GM21737 (cell line): ENCODE results near the gene FBXO3.

Experiments used
- ATAC-seq: cut with Tn5 transposase; IDR thresholded peaks from one replicate; pipeline ENCODE4 v1.9.1; 2021; ENCODE audit warnings: mild to moderate bottlenecking, moderate library complexity; ENCODE audit not compliant: unreplicated experiment

FBXO3 gene

DNA sequence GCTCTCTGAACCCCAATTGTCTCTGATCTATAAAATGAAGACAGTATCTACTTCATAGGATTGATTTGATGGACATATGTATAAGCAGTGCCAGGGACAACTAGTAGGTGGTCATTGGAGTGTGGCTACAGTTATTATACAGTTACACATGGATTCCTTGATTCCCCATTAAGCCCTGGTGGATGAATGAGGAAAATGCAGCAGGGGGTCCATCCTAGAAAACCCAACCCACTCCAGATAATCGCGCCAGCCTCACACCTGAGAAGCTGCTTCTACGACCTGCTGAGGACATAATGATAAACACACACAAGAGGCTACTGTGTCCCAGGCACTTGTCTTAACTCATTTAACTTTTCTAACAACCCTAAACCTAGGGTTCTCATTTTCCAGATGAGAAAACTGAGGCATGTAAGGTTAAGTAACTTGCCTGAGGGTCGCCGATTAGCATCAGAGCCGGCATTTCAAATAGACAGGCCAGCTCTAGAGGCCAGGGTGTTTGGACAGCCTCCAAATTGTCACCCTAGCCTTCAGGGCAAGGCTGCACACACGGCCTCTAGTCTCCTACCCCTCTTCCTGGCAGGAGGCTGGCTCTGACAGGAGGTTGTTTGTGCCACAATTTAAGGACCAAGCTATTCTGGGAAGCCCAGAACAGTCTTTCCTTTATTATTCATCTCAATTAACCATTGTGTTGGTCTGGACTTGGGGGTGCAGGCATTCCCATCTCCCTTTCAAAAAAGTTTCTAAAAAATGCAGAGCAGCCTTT, 69.9 kb downstream of the FBXO3 start:
- no peak for ATAC-seq

DNA sequence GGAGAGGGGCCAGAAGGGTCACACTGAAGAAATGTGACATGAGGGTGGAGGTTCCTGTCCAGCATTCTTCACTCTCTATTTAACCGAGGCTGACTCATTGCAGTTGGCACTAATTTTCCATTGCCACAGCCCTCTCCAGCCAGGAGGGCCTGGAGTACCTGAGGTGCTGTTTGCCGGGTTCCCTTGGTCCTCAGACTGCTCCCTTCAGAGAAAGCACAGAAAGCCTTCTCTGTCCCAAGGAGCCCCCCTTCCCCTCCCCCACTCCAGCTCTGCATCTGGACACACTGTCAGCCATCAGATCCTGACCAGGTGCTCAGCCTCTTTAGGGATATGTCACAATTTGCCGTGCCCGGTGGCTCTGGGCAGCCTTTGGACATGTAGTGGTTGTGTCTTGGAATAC, 70.5 kb downstream of the FBXO3 start:
- ATAC-seq, result no peak

DNA sequence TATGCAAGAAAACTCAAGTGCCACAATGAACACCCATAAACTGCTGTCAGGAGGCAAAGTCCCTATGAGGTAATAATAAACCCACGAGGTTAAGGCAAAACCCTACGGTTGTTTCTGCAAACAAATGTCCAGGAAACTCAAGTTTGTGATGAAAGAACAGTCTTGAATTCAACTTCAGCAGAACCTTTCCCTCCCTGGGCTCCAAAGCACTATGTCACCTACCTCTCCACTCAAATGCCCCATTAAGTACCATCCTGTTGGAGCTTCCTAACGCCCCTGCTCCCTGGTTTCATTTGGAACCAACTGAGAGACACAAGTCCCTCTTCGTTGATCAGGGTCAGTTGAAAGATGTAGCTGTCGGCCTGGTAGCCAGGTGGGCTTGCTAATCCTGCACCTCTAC, 71.1 kb downstream of the FBXO3 start:
- no peak for ATAC-seq

DNA sequence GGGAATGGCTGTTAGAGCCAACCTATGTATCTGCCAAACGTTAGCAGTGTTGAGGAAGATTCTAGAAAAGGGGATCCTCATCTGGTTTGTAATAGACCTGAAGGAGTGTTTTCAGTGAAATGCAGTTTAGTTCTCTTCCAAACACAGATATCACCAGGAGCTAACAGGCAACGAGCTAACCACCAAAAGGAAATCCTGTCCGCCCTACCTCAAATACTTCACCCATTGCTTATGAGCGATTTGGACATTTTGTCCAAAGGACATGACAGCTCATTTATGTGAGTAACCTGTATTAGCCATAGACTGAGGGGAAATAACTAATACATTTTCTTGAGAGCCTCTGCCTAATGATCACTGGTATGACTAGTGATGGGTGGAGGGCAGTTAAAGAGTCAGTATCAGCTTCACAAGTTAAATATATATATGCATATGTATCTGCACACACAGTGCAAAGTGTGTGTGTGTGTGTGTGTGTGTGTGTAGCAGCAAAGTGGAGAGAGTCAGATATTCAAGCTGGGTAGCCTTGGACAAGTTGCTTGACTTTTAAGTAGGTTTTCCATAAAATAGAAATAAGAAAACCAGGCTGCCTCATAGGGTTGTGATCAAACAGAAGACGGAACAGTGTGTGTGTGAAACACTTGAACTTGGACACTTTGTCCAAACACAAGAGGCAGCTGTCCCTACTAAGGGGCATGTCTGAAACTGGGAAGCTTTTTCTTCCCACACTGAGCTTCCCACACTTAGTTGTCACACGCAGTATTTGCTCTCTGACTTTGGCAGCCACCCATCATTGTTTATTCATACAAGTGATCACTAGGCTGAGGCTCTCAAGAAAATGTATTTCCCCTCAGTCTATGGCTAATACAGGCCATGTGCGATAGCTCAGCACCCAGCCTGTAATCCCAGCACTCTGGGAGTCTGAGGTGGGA, 72.8 kb downstream of the FBXO3 start:
- peak; percentile 3 for ATAC-seq

DNA sequence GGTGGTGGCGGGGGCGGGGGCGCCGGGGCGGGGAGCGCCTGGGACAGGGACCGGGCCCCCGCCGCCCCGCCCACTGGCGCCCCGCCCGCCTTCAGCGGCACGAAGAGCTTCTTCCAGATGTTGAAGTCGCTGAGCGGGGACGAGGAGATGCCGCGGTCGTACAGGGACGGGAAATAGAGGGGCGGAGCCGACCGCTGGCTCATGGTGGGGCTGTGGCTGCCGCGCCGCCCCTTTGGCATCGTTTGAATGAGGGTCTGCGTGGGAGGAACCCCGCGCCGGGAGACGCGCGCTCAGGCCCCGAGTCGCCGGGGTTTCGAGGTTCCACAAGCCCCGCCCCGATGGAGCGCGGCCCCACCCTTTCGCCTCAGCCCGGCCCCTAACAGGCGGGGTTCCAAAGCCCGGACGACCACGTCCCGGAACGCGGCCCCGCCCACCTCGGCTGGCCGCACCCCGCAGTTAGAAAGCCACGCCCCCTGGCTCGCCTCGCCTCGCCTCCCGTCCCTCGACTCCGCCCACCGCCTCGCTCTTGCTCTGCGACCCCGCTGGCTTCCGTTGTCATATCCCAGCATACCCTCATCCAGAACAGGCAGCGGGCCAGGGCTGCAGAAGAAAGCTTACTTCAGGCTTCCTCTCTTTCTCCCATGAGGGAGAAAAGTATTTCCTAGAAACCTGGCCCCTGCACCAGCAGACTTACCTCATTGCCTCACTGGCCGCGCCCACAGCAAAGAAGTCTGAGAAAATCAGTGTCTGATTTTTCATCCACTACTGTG, 73.6 kb downstream of the FBXO3 start, which contains the start of gene C11orf91:
TSS of gene C11orf91 (minus strand) at position 325 of the 770 bp plus-strand sequence. CDS start at position 239, 86 bp downstream.
- ATAC-seq, result peak; percentile 90

DNA sequence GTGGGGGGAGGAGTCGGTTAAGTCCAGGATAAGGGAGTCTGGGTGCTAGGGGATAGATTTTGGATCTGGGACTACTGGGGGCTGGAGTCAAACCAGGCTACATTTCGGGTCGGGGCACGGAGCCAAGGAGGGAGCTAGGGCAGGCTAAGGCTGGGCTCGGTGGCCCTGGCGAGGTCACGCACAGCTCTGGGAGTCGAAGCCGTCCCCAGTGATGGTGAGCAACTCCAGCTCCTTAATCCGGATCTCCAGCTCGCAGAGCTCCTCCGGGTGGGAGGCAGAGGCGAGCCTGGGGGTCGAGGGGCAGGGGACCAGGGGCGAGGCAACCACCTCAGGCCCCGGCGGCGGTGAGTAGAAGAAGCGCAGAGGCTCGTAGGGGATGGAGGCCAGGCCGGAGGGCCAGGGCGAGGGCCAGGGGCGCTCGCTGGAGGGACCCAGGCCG, 74.2 kb downstream of the FBXO3 start:
- ATAC-seq, result no peak

DNA sequence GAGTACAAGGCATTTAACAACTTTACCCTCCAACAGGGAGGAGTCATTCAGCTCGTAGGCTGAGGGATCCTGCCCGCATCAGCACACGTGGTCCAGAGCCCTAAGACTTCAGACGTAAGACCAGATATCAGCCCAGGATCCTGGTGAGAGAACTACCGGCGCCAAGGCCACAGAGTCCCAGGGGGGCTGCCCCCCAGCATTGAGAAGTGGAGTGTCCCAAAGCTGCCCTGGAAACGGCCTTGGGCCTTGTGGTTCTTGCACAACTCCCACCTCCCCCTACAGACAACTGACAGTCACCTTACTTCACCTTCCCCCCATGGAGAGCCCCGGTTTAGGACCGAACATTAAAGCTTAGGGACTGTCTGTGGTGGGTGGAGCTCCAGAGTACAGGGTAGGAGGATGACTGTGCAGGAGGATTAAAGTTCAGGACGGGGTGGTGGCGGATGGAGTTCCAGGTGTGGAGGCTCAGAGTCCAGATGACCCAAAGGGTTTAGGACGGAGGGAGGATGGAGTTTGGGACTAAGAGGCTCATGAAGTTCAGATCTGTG, 74.7 kb downstream of the FBXO3 start:
- ATAC-seq, result no peak

DNA sequence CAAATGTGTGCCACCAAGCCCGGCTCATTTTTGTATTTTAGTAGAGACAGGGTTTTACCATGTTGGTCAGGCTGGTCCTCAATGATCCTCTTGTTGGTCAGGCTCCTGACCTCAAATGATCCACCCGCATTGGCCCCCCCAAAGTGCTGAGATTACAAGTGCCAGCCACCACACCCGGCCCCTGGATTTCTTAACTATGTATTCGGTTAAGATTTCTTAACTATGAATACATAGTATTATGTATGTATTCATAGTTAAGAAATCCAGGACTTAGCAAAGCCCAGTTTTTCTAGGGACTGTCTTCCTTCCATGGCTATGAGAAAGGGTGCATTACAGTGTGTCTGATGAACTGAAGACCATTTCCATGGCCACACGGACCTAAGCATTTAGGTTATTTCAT, 75.4 kb downstream of the FBXO3 start:
- ATAC-seq, result no peak

DNA sequence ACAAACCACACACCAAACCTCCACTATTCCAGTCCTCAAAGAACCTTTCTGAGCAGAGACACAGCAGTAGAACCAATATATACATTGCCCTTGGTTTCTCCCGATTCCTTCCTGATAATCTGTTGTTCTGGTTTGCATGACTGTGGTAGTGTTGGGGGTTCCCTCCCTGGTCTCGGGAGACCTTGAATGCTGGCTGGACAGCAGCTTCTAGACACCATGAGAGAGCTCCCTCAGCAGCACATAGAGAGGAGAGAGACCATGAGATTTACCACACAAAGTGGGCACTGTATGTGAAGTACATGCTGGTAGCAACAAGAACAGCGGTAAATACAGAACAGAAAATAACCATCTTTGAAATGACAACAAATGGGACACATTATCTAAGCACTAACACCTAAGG, 76.3 kb downstream of the FBXO3 start:
- ATAC-seq, result no peak

DNA sequence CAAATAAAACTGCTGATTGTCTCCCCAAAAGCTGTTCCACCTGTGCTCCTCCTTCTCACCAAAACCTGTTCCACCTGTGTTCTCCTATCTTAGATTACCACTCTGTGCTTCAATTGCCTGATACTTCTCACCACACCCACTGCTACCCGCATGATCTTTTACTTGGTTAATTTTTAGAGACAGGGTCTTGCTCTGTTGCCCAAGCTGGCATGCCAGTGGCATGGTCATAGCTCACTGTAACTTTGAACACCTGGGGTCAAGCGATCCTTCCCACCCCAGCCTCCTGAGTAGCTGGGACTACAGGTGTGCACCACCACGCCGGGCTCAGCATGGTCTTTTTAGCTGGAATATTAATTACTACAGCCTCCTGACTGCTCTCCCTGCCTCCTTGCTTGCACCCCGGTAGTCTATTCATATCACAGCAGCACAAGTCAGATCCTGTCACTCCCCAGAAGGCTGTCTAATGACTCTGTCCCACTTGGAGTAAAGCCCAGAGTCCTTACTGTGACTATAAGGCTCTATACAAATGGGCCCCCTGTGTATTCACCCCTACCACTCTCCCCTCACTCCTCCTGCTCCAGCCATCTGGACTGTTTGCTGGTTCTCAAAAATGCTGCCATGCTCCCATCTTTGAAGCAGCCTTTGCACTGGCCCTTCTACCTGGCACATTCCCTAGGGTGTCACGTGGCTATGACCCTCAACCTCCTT, 77.2 kb downstream of the FBXO3 start:
- ATAC-seq, result no peak

DNA sequence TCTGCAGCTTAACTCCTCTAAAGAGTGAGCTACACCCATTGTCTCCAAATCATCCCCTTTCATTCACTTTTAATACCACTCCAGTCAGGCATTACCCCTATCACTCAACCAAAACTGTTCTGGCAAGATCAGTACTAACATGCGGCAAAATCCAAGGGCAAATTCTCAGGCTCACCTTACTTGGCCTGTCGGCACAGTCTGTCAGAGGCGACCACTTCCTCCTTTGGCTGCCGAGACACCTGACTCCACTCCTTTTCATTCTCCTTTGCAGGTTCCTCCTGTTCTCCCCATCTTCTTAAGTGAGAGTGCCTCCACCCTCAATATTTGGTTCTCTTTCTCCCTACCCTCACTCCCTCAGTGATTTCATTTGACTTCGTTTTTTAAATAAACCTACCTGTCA, 77.9 kb downstream of the FBXO3 start:
- ATAC-seq, result no peak

DNA sequence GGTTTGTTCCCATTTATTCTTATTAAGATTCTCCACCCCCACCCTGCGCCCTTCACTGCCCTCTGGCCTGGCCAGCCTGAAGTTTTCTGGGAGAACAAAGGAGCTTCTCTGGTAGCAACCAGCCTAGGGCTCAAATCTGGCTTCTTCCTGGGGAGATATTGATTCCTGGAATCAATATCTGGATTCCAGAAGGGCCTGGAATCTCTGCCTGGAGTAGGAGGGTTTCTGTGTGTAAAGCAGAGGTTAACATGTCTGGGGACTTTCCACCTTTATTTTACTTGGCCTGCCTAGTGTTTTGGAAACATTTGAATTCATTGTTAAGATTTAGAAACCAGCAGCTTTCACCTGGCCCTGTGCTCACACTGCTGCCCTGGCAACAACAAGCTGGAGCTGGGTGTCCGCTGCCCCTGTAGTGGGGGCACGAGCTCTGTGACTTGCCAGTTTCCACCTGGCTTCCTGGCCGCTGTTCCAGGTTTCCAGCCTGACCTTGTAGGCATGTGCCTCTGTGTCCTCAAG, 79.2 kb downstream of the FBXO3 start:
- no peak for ATAC-seq

DNA sequence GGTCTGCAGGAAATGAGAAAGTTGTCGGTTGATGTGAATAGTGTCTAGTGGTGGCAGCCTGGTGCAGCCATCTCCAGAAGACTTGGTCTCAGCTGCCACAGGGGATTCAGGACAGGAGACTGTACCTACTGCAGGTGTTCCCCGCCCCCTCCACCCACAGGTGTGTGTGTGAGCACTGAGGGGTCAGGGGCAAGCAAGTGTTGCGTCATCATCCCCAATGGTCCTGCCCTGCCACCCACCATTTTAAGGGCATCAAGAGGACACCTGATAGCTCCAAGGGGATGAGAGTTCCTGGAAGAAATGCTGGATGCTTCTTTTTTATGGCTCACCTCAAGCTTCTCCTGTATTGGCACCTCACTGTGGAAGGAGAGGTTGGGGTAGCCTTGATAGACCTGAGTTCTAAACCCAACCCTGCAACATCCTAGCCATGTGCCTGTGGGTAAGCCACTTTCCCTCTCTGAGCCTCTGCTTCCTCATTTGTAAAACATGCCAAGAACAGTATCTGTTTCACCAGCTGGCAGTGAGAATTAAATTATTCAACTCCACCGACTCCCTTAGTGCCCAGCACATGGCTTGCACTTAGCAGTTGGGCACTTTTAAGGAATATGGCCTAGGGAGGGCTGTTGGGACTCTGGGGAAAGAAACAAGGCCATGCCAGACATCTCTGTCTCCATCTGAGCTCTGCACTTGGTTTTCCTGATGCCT, 79.8 kb downstream of the FBXO3 start:
- ATAC-seq, result no peak

DNA sequence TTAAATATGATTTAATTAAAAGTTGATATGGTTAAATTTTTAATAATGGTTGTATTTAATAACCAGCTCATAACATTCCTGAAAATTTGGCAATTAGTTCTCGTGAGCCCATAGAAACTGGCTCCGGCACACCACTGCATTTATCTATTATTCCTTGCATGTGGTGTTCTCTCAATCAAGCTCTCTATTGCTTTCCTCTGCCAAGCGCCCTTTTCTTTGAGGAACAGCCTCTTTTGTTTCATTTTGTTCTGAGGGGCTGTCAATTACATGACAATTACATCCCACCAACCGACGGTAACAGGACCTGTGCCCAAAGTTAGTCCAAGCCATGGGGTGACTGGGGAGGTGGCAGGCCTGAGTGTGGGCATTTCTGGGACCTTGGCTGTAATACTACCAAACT, 81.8 kb downstream of the FBXO3 start:
- ATAC-seq, result no peak

DNA sequence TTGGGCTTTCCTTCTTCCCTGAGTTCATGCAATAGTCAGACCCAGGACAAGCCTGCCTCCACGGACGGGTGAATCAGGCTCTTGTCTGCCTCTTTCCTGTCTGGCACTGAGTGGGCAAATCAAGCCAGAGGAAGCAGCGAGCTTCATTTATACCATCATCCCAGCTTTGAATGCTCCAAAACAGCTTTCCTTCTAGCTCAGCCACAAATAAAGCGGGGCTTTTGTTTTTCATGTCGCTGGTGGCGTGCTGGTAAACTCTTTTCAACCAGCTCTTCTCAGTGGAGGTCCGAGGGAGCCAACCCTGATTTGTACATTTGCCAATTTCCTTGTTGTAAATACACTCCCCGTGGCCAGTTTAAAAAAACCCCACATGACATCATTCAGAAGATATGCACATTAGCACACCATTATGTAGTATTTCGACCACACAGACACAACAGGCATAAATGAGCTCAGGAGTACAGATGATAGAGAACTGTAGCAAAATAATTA, 82.3 kb downstream of the FBXO3 start:
- no peak for ATAC-seq

DNA sequence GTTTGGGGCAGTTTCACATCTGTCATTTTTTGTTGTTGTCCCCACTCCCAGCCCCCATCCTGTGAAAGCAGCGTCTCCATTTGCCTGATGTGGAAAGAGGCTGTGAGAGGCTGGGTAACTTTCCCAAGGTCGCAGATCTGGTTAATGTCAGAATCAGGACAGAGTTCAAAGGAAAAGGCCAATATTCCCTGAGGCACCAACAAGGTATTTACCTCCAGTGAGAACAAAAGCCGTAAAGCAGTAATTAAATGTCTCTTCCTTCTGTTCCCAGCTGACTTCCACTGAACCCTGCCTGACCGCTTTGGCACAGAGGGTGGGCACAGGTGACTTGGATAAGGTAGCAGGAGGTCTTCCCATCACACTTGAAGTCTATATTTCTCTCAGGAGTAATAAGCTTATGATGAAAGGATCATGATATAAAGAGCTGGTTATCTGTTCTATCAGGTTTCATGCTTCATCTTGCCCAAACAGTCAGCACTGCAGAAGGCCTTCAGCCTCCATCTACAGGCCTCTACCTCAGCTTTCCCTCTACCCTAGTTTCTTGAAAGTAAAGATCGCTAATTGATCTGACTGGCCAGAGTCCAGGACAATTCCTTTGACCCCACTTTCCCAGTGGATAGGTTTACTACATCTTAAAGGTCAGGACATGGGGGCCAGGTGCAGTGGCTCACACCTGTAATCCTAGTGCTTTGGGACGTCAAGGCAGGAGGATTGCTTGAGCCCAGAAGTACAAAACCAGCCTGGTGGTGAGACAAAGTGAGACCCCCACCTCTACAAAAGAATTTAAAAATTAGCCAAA, 83.1 kb downstream of the FBXO3 start:
- no peak for ATAC-seq
